B cell (primary cell): ENCODE results near the gene ST6GAL1. TPM values are rescaled to one million over a fixed set of nuclear protein-coding genes. Genes with fewer than 3 reads are reported as not detected.

Source experiments
- ATAC-seq: fragments of 200-7000 bp; cut with Tn5 transposase; one replicate; pipeline ENCODE4 v1.10.0; 2021; ENCODE audit warnings: low read depth, mild to moderate bottlenecking, moderate number of reproducible peaks, moderate library complexity
- CTCF ChIA-PET: fragments of 350-600 bp; sonication (Branson Sonifier 250); formaldehyde crosslinking; loops from one replicate; lab custom pipeline; 2021; ENCODE audit warnings: antibody characterized with exemption, inconsistent platforms; lab: Charles Lee
- POLR2A ChIA-PET: fragments of 350-600 bp; sonication (Branson Sonifier 250); formaldehyde crosslinking; loops from one replicate; lab custom pipeline; 2021; ENCODE audit warnings: antibody characterized with exemption; lab: Charles Lee
- DNase-seq: peaks from one replicate; pipeline ENCODE4 v3.0.0; 2013
- H2AFZ ChIP-seq: 2 replicates; pipeline ENCODE4 v1.6.1; 2012; ENCODE audit warnings: mild to moderate bottlenecking, low read depth, low read length; ENCODE audit not compliant: insufficient read depth, poor library complexity, severe bottlenecking
- H3K27ac ChIP-seq, 2 donors: 1 replicate in 1 of 2; 2 replicates in 1 of 2; pipeline ENCODE4 v1.5.1; 2012 to 2013; ENCODE audit warnings: low read length in 2 of 2, mild to moderate bottlenecking in 2 of 2, moderate library complexity in 1 of 2
- H3K27me3 ChIP-seq, 4 experiments: fragments of 200-600 bp in 1 of 4; sonication (generic) in 1 of 4; replicated peaks in 1 of 4; 1 replicate in 2 of 4; 2 replicates in 2 of 4; pipeline versions ENCODE4 v1.6.1 to v1.7.0; 2013 to 2016; ENCODE audit warnings: low read length in 3 of 4, mild to moderate bottlenecking in 2 of 4, mixed read lengths in 1 of 4, moderate library complexity in 1 of 4; ENCODE audit not compliant: insufficient read depth in 4 of 4, control insufficient read depth in 3 of 4; ENCODE audit errors: control extremely low read depth in 1 of 4
- H3K36me3 ChIP-seq, 2 experiments: replicated peaks in 1 of 2; 1 replicate in 1 of 2; 2 replicates in 1 of 2; pipeline versions ENCODE4 v1.6.1 to v1.7.1; 2013; ENCODE audit warnings: low read length in 1 of 2; ENCODE audit not compliant: insufficient read depth in 2 of 2, control insufficient read depth in 1 of 2; ENCODE audit errors: control extremely low read depth in 1 of 2, extremely low read depth in 1 of 2
- H3K4me1 ChIP-seq, 2 donors: fragments of 200-600 bp in 1 of 2; sonication (generic) in 1 of 2; 1 replicate in 1 of 2; 2 replicates in 1 of 2; pipeline versions ENCODE4 v1.5.1 to v1.6.1; 2013 to 2017; ENCODE audit warnings: low read length in 2 of 2; ENCODE audit not compliant: control insufficient read depth in 2 of 2, insufficient read depth in 2 of 2
- H3K4me2 ChIP-seq: replicated peaks from 2 replicates; pipeline ENCODE3; 2012; ENCODE audit warnings: mild to moderate bottlenecking, low read depth, low read length; ENCODE audit not compliant: poor library complexity, severe bottlenecking
- H3K4me3 ChIP-seq, 5 experiments: fragments of 200-600 bp in 1 of 5; sonication (generic) in 1 of 5; 1 replicate in 3 of 5; 2 replicates in 2 of 5; pipeline versions ENCODE4 v1.5.1 to v1.7.0; 2011 to 2016; ENCODE audit warnings: low read length in 4 of 5, mild to moderate bottlenecking in 4 of 5, low read depth in 2 of 5, control low read depth in 1 of 5, moderate library complexity in 1 of 5; ENCODE audit not compliant: insufficient read depth in 1 of 5; ENCODE audit errors: control extremely low read depth in 1 of 5, extremely low read depth in 1 of 5
- H3K79me2 ChIP-seq: fragments of 200-600 bp; sonication (generic); one replicate; pipeline ENCODE4 v1.6.0; 2016; ENCODE audit warnings: low read length; ENCODE audit not compliant: control insufficient read depth, insufficient read depth
- H3K9ac ChIP-seq: fragments of 200-600 bp; sonication (generic); 2 replicates; pipeline ENCODE4 v1.6.1; 2017; ENCODE audit warnings: mild to moderate bottlenecking, low read length, moderate library complexity
- H3K9me3 ChIP-seq, 3 donors: one replicate each; pipeline versions ENCODE4 v1.6.1 to v1.7.1; 2013; ENCODE audit warnings: low read length in 2 of 3; ENCODE audit not compliant: control insufficient read depth in 2 of 3, insufficient read depth in 1 of 3; ENCODE audit errors: control extremely low read depth in 1 of 3
- H4K20me1 ChIP-seq: 2 replicates; pipeline ENCODE4 v1.6.0; 2012; ENCODE audit warnings: mild to moderate bottlenecking, low read length; ENCODE audit not compliant: insufficient read depth, control insufficient read depth, poor library complexity, severe bottlenecking
- H3K27ac Mint-ChIP-seq: one replicate; pipeline ENCODE4 v1.8.0; 2021; ENCODE audit warnings: mixed read lengths
- H3K27me3 Mint-ChIP-seq: one replicate; pipeline ENCODE4 v1.8.0; 2021; ENCODE audit warnings: mixed read lengths
- H3K4me1 Mint-ChIP-seq: one replicate; pipeline ENCODE4 v1.8.0; 2021; ENCODE audit warnings: mixed read lengths
- H3K4me3 Mint-ChIP-seq: one replicate; pipeline ENCODE4 v1.8.0; 2021; ENCODE audit warnings: mixed read lengths
- H3K9me3 Mint-ChIP-seq: one replicate; pipeline ENCODE4 v1.8.0; 2022; ENCODE audit warnings: mixed read lengths; ENCODE audit not compliant: insufficient read depth
- EZH2 ChIP-seq: IDR thresholded peaks from 2 replicates; pipeline ENCODE4 v1.6.1; 2012; ENCODE audit warnings: borderline replicate concordance, low read depth, mild to moderate bottlenecking, moderate library complexity, low read length; ENCODE audit not compliant: insufficient read depth, poor library complexity, severe bottlenecking
- WGBS: methylation state at CpG from one replicate; pipeline ENCODE4 v1.1.5; 2013; ENCODE audit warnings: missing lambda C conversion rate; ENCODE audit not compliant: insufficient coverage; 5-methylcytosine and 5-hydroxymethylcytosine counted together
- intact Hi-C: fragments of 100-400 bp; cut with micrococcal nuclease; formaldehyde crosslinking; loops from one replicate; pipeline ENCODE4 v1.10.0; 2022
- polyA plus RNA-seq: library from polyadenylated mRNA; depleted of rRNA; stranded (reverse); fragments of >200 nt; gene quantifications from 2 replicates; pipeline ENCODE4 v1.2.3, GENCODE V29; 2012
- total RNA-seq, 2 donors: library from RNA; stranded (reverse); fragments of 120-200 nt in 1 of 2; gene quantifications; 1 replicate in 1 of 2; 2 replicates in 1 of 2; pipeline versions ENCODE4 v1.2.3 to v1.2.4, GENCODE V29; 2013 to 2022
- TF ChIP-seq, protein P1 (sequence below): fragments of 200-600 bp; IDR thresholded peaks from one replicate; pipeline ENCODE4 v1.8.0; 2022; ENCODE audit warnings: antibody characterized with exemption, mild to moderate bottlenecking

Gene ST6GAL1
- total and polyA plus RNA-seq, 2 donors (not counting 1 experiment from before 2014, with no cell fraction given), result 174 to 563 TPM

DNA sequence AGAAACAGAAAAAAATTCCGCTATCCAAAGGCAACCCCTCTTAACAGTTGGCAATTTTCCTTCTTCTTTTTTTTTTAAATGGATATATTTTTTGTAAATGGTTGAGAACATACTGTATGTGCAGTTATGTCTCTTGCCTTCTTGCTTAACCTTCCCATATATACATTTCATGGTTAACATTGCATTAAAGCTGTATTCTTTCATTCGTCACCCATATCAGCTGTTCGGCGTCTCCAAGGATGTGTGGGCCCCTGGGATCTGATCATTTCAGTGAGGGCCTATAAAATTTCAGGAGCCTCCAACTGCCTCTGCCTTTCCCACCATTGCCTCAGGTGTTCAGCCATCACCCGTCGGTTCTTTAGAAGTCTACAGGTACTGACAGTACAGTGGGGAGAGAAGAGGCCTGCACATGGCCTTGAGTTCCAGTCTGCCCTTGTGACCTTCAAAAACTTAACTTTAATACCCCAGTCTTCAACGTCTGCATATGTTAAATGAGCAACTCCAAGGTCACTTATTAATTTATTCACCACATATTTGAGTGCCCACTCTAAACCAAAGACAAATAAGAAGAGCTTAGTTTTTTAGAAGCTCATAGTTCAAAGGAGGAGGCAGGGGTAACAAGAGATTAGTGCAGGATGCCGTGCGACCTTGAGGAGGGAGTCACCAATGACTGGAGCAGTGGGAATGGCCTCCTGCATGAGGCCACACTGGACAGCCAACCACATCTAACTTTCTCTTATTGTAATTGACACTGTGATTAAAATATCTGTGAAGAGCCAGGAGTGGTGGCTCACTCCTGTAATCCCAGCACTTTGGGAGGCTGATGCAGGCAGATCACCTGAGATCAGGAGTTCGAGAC lies 6.9 kb downstream of the ST6GAL1 start:
- ATAC-seq, result no peak
- peaks cover 94% of the 10 kb centered on the region for H4K20me1 ChIP-seq
- H3K4me1 Mint-ChIP-seq, result peaks cover 72% of the 10 kb centered on the region
- no peak overlapping the region for H3K9ac ChIP-seq
- H3K4me1 ChIP-seq, result peaks cover 21 to 41% of the 10 kb centered on the region in 2 donors
- H3K9me3 ChIP-seq, result peaks cover 0 to 4% (median 0%) of the 10 kb centered on the region in 3 donors
- no peaks in the 10 kb centered on the region for H3K27me3 ChIP-seq
- intact Hi-C loops, result no loop called here
- CTCF ChIA-PET, result interaction anchor here (0.9 to 4.4 kb wide), 3 partner anchors 25 to 203 kb away, joined by 4 to 15 read pairs (median 5); partner anchors contain the start of gene RPL39L
- no peaks in the 10 kb centered on the region for H3K27me3 Mint-ChIP-seq
- no peak overlapping the region for H3K4me3 Mint-ChIP-seq
- no peak for DNase-seq
- no peak overlapping the region for H3K27ac Mint-ChIP-seq
- peaks cover 4% of the 10 kb centered on the region for H3K9me3 Mint-ChIP-seq
- peaks cover 2 to 66% of the 10 kb centered on the region in 2 experiments for H3K36me3 ChIP-seq
- POLR2A ChIA-PET, result interaction anchor here (0.5 kb wide), 1 partner anchor 109 kb away, joined by 6 read pairs; no protein-coding TSS in a partner anchor
- no peak for TF ChIP-seq EZH2
- TF ChIP-seq, protein P1, sequence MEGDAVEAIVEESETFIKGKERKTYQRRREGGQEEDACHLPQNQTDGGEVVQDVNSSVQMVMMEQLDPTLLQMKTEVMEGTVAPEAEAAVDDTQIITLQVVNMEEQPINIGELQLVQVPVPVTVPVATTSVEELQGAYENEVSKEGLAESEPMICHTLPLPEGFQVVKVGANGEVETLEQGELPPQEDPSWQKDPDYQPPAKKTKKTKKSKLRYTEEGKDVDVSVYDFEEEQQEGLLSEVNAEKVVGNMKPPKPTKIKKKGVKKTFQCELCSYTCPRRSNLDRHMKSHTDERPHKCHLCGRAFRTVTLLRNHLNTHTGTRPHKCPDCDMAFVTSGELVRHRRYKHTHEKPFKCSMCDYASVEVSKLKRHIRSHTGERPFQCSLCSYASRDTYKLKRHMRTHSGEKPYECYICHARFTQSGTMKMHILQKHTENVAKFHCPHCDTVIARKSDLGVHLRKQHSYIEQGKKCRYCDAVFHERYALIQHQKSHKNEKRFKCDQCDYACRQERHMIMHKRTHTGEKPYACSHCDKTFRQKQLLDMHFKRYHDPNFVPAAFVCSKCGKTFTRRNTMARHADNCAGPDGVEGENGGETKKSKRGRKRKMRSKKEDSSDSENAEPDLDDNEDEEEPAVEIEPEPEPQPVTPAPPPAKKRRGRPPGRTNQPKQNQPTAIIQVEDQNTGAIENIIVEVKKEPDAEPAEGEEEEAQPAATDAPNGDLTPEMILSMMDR, result no peak
- no peak overlapping the region for H3K4me2 ChIP-seq
- H3K79me2 ChIP-seq, result peaks cover 99% of the 10 kb centered on the region
- H3K27ac ChIP-seq, result no peak overlapping the region
- H3K4me3 ChIP-seq, result no peak overlapping the region
- no peak overlapping the region for H2AFZ ChIP-seq
- WGBS, result 100% methylated on average over 2 of the region's 10 CpGs

DNA sequence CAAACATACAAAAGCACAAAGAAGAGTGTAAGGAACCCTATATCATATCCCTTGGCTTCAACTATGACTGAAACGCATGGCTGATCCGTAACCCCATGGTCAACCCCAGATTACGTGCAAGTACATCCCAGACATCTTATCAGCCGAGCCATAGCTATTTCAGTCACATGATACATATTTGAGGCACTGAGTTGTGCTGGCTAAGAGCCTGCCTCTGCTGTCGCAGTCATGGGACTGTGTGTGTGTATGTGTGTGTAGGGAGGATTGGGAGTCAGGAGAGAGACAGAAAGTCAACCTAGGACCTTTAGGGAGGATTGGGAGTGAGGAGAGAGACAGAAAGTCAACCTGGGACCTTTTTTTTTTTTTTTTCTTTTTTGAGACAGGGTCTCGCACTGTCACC lies 8.4 kb downstream of the ST6GAL1 start:
- no peak for TF ChIP-seq EZH2
- TF ChIP-seq, protein P1, result no peak
- H3K9me3 ChIP-seq, result peaks cover 0 to 4% (median 0%) of the 10 kb centered on the region in 3 donors
- no peak for DNase-seq
- H3K9ac ChIP-seq, result no peak overlapping the region
- Mint-ChIP-seq H3K27me3 (no peaks in the 10 kb centered on the region), H3K9me3 (peaks cover 4% of the 10 kb centered on the region), H3K4me1 (peaks cover 64% of the 10 kb centered on the region), H3K27ac (peak overlapping the region; percentile 46), H3K4me3 (no peak overlapping the region)
- peaks cover 6 to 26% of the 10 kb centered on the region in 2 donors for H3K4me1 ChIP-seq
- intact Hi-C loops, result no loop called here
- peak overlapping the region in 1 of 2 donors; percentile 43 for H3K27ac ChIP-seq
- no peaks in the 10 kb centered on the region for H3K27me3 ChIP-seq
- H3K4me2 ChIP-seq, result no peak overlapping the region
- POLR2A ChIA-PET, result no interaction called here
- H2AFZ ChIP-seq, result no peak overlapping the region
- H3K36me3 ChIP-seq, result peaks cover 4 to 69% of the 10 kb centered on the region in 2 experiments
- H4K20me1 ChIP-seq, result peaks cover 92% of the 10 kb centered on the region
- CTCF ChIA-PET, result interaction anchor here (0.9 to 4.4 kb wide), 3 partner anchors 23 to 201 kb away, joined by 4 to 15 read pairs (median 5); partner anchors contain the start of gene RPL39L
- peaks cover 99% of the 10 kb centered on the region for H3K79me2 ChIP-seq
- ATAC-seq, result no peak
- 89% methylated on average over 4 of the region's 6 CpGs for WGBS
- H3K4me3 ChIP-seq, result no peak overlapping the region
